ENCODE data around the gene NDUFS5. TPM values are rescaled to one million over a fixed set of nuclear protein-coding genes. Genes with fewer than 3 reads are reported as not detected.
"Not testable (repeated sequence)": the region's sequence is repeated elsewhere in the genome, so short reads cannot be mapped to it uniquely, and the experiment has no call there.

Gene NDUFS5
- polyA plus RNA-seq, 1 donor from 2014 or later, result 312 TPM

GRCh38 chr1:39043513-39043912, 17.4 kb downstream of the NDUFS5 start:
- Mint-ChIP-seq H3K27ac (peak overlapping the region in 1 of 3 donors; percentile 90), H3K4me3 (peak overlapping the region in 1 of 4 donors; percentile 45), H3K27me3 (no peaks in the 10 kb centered on the region), H3K4me1 (peaks cover 0 to 17% (median 10%) of the 10 kb centered on the region in 3 donors), H3K36me3 (peaks cover 14% of the 10 kb centered on the region), H3K9me3 (no peaks in the 10 kb centered on the region)

- Mint-ChIP-seq H3K4me1 (peaks cover 0 to 17% (median 13%) of the 10 kb centered on the region in 3 donors), H3K27ac (peak overlapping the region in 2 of 3 donors; percentile 21 to 75), H3K4me3 (peak overlapping the region in 2 of 4 donors; percentile 20 to 27), H3K36me3 (peaks cover 14% of the 10 kb centered on the region), H3K9me3 (no peaks in the 10 kb centered on the region), H3K27me3 (no peaks in the 10 kb centered on the region)
Observed at GRCh38 chr1:39044762-39045161, 18.6 kb downstream of the NDUFS5 start.

- Mint-ChIP-seq H3K4me3 (peak overlapping the region in 1 of 4 donors; percentile 37), H3K27me3 (no peaks in the 10 kb centered on the region), H3K27ac (no peak overlapping the region), H3K9me3 (no peaks in the 10 kb centered on the region), H3K36me3 (peaks cover 15% of the 10 kb centered on the region), H3K4me1 (peaks cover 0 to 17% (median 13%) of the 10 kb centered on the region in 3 donors)
Observed at GRCh38 chr1:39045231-39045630, 19.1 kb downstream of the NDUFS5 start.

- Mint-ChIP-seq H3K36me3 (peaks cover 14% of the 10 kb centered on the region), H3K4me1 (peaks cover 0 to 17% (median 14%) of the 10 kb centered on the region in 3 donors), H3K9me3 (no peaks in the 10 kb centered on the region), H3K27me3 (peaks cover 2% of the 10 kb centered on the region), H3K4me3 (no peak overlapping the region), H3K27ac (no peak overlapping the region)
Observed at GRCh38 chr1:39046613-39047210, 20.6 kb downstream of the NDUFS5 start.

GRCh38 chr1:39047374-39048229, 21.5 kb downstream of the NDUFS5 start:
- peaks cover 14% of the 10 kb centered on the region for H3K36me3 Mint-ChIP-seq
- peak overlapping the region in 2 of 4 donors; percentile 68 to 70 for H3K4me3 Mint-ChIP-seq
- H3K27me3 Mint-ChIP-seq, result peaks cover 2% of the 10 kb centered on the region

GRCh38 chr1:39048745-39049370, 22.7 kb downstream of the NDUFS5 start:
- peaks cover 2% of the 10 kb centered on the region for H3K27me3 Mint-ChIP-seq
- no peak overlapping the region for H3K27ac Mint-ChIP-seq
- no peak overlapping the region for H3K4me3 Mint-ChIP-seq
- H3K36me3 Mint-ChIP-seq, result peaks cover 10% of the 10 kb centered on the region
- H3K9me3 Mint-ChIP-seq, result no peaks in the 10 kb centered on the region
- H3K4me1 Mint-ChIP-seq, result peaks cover 0 to 11% (median 11%) of the 10 kb centered on the region in 3 donors

More at GRCh38 chr1:39047374-39048229, 21.5 kb downstream of the NDUFS5 start:
- H3K9me3 Mint-ChIP-seq, result no peaks in the 10 kb centered on the region
- no peak overlapping the region for H3K27ac Mint-ChIP-seq
- peaks cover 0 to 17% (median 14%) of the 10 kb centered on the region in 3 donors for H3K4me1 Mint-ChIP-seq

GRCh38 chr1:39050001-39050400, 23.9 kb downstream of the NDUFS5 start:
- Mint-ChIP-seq H3K36me3 (peaks cover 10% of the 10 kb centered on the region), H3K4me3 (no peak overlapping the region), H3K27ac (no peak overlapping the region), H3K4me1 (peaks cover 0 to 9% (median 6%) of the 10 kb centered on the region in 3 donors), H3K27me3 (peaks cover 2% of the 10 kb centered on the region), H3K9me3 (no peaks in the 10 kb centered on the region)

GRCh38 chr1:39051193-39051850, 25.2 kb downstream of the NDUFS5 start:
- not testable (repeated sequence) for H3K4me3 Mint-ChIP-seq, H3K27ac Mint-ChIP-seq, H3K9me3 Mint-ChIP-seq, H3K36me3 Mint-ChIP-seq, H3K27me3 Mint-ChIP-seq, H3K4me1 Mint-ChIP-seq

- H3K9me3 Mint-ChIP-seq, result no peaks in the 10 kb centered on the region
- H3K36me3 Mint-ChIP-seq, result peaks cover 10% of the 10 kb centered on the region
- no peak overlapping the region for H3K4me3 Mint-ChIP-seq
- no peak overlapping the region for H3K27ac Mint-ChIP-seq
- H3K27me3 Mint-ChIP-seq, result peaks cover 2% of the 10 kb centered on the region
- peaks cover 0 to 9% (median 6%) of the 10 kb centered on the region in 3 donors for H3K4me1 Mint-ChIP-seq
Observed at GRCh38 chr1:39051956-39052355, 25.8 kb downstream of the NDUFS5 start.

GRCh38 chr1:39055213-39055710, 29.1 kb downstream of the NDUFS5 start:
- H3K9me3 Mint-ChIP-seq, H3K27me3 Mint-ChIP-seq, H3K4me3 Mint-ChIP-seq, H3K4me1 Mint-ChIP-seq, H3K36me3 Mint-ChIP-seq: not testable (repeated sequence)
- H3K27ac Mint-ChIP-seq, result peak overlapping the region in 1 of 3 donors; percentile 8

GRCh38 chr1:39061516-39061915, 35.4 kb downstream of the NDUFS5 start:
- H3K9me3 Mint-ChIP-seq, H3K36me3 Mint-ChIP-seq, H3K27me3 Mint-ChIP-seq: not testable (repeated sequence)

GRCh38 chr1:39061951-39062350, 35.8 kb downstream of the NDUFS5 start:
- no peaks in the 10 kb centered on the region for H3K27me3 Mint-ChIP-seq
- H3K4me3 Mint-ChIP-seq, result no peak overlapping the region
- H3K9me3 Mint-ChIP-seq, result no peaks in the 10 kb centered on the region

More at GRCh38 chr1:39061516-39061915, 35.4 kb downstream of the NDUFS5 start:
- H3K4me3 Mint-ChIP-seq, H3K4me1 Mint-ChIP-seq, H3K27ac Mint-ChIP-seq: not testable (repeated sequence)

GRCh38 chr1:39063191-39063590, 37.0 kb downstream of the NDUFS5 start:
- no peak overlapping the region for H3K27ac Mint-ChIP-seq

More at GRCh38 chr1:39061951-39062350, 35.8 kb downstream of the NDUFS5 start:
- H3K4me1 Mint-ChIP-seq, result peaks cover 3 to 9% (median 7%) of the 10 kb centered on the region in 3 donors
- H3K27ac Mint-ChIP-seq, result no peak overlapping the region
- H3K36me3 Mint-ChIP-seq, result peaks cover under 1% of the 10 kb centered on the region

GRCh38 chr1:39063775-39064174, 37.6 kb downstream of the NDUFS5 start:
- H3K4me3 Mint-ChIP-seq, result no peak overlapping the region
- no peaks in the 10 kb centered on the region for H3K27me3 Mint-ChIP-seq
- no peaks in the 10 kb centered on the region for H3K9me3 Mint-ChIP-seq
- H3K36me3 Mint-ChIP-seq, result peaks cover 2% of the 10 kb centered on the region
- H3K4me1 Mint-ChIP-seq, result peaks cover 3 to 9% (median 7%) of the 10 kb centered on the region in 3 donors
- H3K27ac Mint-ChIP-seq, result no peak overlapping the region

More at GRCh38 chr1:39063191-39063590, 37.0 kb downstream of the NDUFS5 start:
- H3K27me3 Mint-ChIP-seq, result no peaks in the 10 kb centered on the region
- H3K4me3 Mint-ChIP-seq, result no peak overlapping the region
- peaks cover 3 to 9% (median 7%) of the 10 kb centered on the region in 3 donors for H3K4me1 Mint-ChIP-seq
- no peaks in the 10 kb centered on the region for H3K36me3 Mint-ChIP-seq
- H3K9me3 Mint-ChIP-seq, result no peaks in the 10 kb centered on the region

Data from IgD-negative memory B cell (primary cell).